K562 (cell line): ENCODE results near the gene ALKBH8. TPM values are rescaled to one million over a fixed set of nuclear protein-coding genes. Genes with fewer than 3 reads are reported as not detected.
A peak's percentile ranks its signal among the peaks of the same experiment; 100 is the strongest.

Experiments
- ATAC-seq: fragments of 200-7000 bp; cut with Tn5 transposase; 3 replicates; pipeline ENCODE4 v1.9.1; 2020; ENCODE audit warnings: moderate library complexity
- BruUV-seq: library from RNA; stranded (reverse); fragments of 400-500 nt; replicated peaks from 2 replicates; lab custom pipeline; 2021; lab: Mats Ljungman, UMichigan
- CTCF ChIA-PET: fragments of 300-600 bp; formaldehyde crosslinking; extraction: SDS; loops from one replicate; lab custom pipeline; 2021; ENCODE audit warnings: low intra/inter-chr PET ratio; lab: Yijun Ruan, JAX
- POLR2A ChIA-PET: fragments of 300-600, 350-650 bp; sonication (Branson Sonifier 250); formaldehyde crosslinking; extraction: SDS; loops from one replicate; lab custom pipeline; 2021; ENCODE audit warnings: antibody characterized with exemption, inconsistent platforms; lab: Yijun Ruan, JAX
- DNase-seq, 4 experiments: peaks; one replicate each; pipeline versions ENCODE4 v3.0.0 to v3.0.0-alpha.2; 2011 to 2018; ENCODE audit warnings: low spot score in 3 of 4, mixed read lengths in 3 of 4; ENCODE audit errors: extremely low read depth in 1 of 4
- FAIRE-seq: peaks from 2 replicates; lab custom pipeline; 2011; peaks lifted over from hg19 to GRCh38; lab: Jason Lieb, UNC
- H2AFZ ChIP-seq: 2 replicates; pipeline ENCODE4 v1.6.0; 2011; ENCODE audit warnings: low read depth, low read length, control low read depth, inconsistent platforms
- H3K27ac ChIP-seq: fragments of 200-600 bp; 3 replicates; pipeline ENCODE4 v1.8.0; 2011; ENCODE audit warnings: low read depth, mild to moderate bottlenecking, control low read depth, inconsistent platforms, low read length, moderate library complexity, mixed read lengths; ENCODE audit errors: extremely low read depth
- H3K27me3 ChIP-seq, 2 experiments: fragments of 300-600 bp in 1 of 2; 2 replicates in 1 of 2; 3 replicates in 1 of 2; pipeline versions ENCODE4 v1.6.0 to v1.8.0; 2011; ENCODE audit warnings: inconsistent platforms in 2 of 2, low read length in 2 of 2, mild to moderate bottlenecking in 1 of 2, mixed read lengths in 1 of 2, moderate library complexity in 1 of 2; ENCODE audit not compliant: control insufficient read depth in 2 of 2, insufficient read depth in 2 of 2
- H3K36me3 ChIP-seq: fragments of 300-600 bp; 3 replicates; pipeline ENCODE4 v1.8.0; 2011; ENCODE audit warnings: mild to moderate bottlenecking, low read length, inconsistent platforms; ENCODE audit not compliant: control insufficient read depth, insufficient read depth
- H3K4me1 ChIP-seq, 2 experiments: fragments of 200-600 bp in 1 of 2; replicated peaks in 1 of 2; 2 replicates in 1 of 2; 3 replicates in 1 of 2; pipeline versions ENCODE4 v1.5.1 to v1.8.0; 2011; ENCODE audit warnings: inconsistent platforms in 2 of 2, low read length in 2 of 2, mild to moderate bottlenecking in 1 of 2, mixed read lengths in 1 of 2, moderate library complexity in 1 of 2; ENCODE audit not compliant: control insufficient read depth in 2 of 2, insufficient read depth in 2 of 2
- H3K4me2 ChIP-seq: 2 replicates; pipeline ENCODE4 v1.6.1; 2011; ENCODE audit warnings: low read length, control low read depth, inconsistent platforms, mixed read lengths; ENCODE audit not compliant: insufficient read depth
- H3K4me3 ChIP-seq: fragments of 200-600 bp; sonication (generic), shearing (Covaris generic); 2 replicates; pipeline ENCODE4 v1.5.1; 2016; ENCODE audit warnings: control low read depth, inconsistent platforms
- H3K79me2 ChIP-seq: fragments of 200-600 bp; 3 replicates; pipeline ENCODE4 v1.8.0; 2011; ENCODE audit warnings: low read length, inconsistent platforms; ENCODE audit not compliant: control insufficient read depth, insufficient read depth
- H3K9ac ChIP-seq, 2 experiments: 2 replicates each; pipeline versions ENCODE4 v1.6.0 to v1.6.1; 2011; ENCODE audit warnings: low read depth in 2 of 2, low read length in 2 of 2, control low read depth in 1 of 2, inconsistent platforms in 1 of 2, mild to moderate bottlenecking in 1 of 2, mixed read lengths in 1 of 2; ENCODE audit not compliant: insufficient read depth in 1 of 2
- H3K9me1 ChIP-seq: one replicate; pipeline ENCODE4 v1.6.0; 2011; ENCODE audit warnings: inconsistent platforms, mild to moderate bottlenecking, low read length, moderate library complexity; ENCODE audit not compliant: control insufficient read depth, insufficient read depth
- H3K9me3 ChIP-seq: replicated peaks from 2 replicates; pipeline ENCODE4 v1.5.1; 2011; ENCODE audit warnings: low read depth, low read length, inconsistent platforms; ENCODE audit not compliant: control insufficient read depth, insufficient read depth
- H4K20me1 ChIP-seq: replicated peaks from 2 replicates; pipeline ENCODE4 v1.6.1; 2011; ENCODE audit warnings: low read length, inconsistent platforms, mixed read lengths; ENCODE audit not compliant: control insufficient read depth, insufficient read depth
- CBFA2T2 ChIP-seq: fragments of 450-650 bp; conservative IDR thresholded peaks from 2 replicates; pipeline ENCODE4 v1.6.1; 2017; ENCODE audit warnings: mild to moderate bottlenecking
- RBM25 ChIP-seq: fragments of 200-400 bp; formaldehyde crosslinking; IDR thresholded peaks from 2 replicates; pipeline ENCODE4 v1.6.1; 2018; ENCODE audit warnings: low read length, low read depth, moderate library complexity; ENCODE audit not compliant: severe bottlenecking
- TBL1XR1 ChIP-seq, 2 experiments: IDR thresholded peaks; 2 replicates each; pipeline ENCODE4 v1.6.1; 2012; ENCODE audit warnings: improper control_type of control experiment in 2 of 2, low read length in 2 of 2, mild to moderate bottlenecking in 1 of 2
- ZFP36 ChIP-seq: fragments of 150-350 bp; IDR thresholded peaks from 2 replicates; pipeline ENCODE4 v1.6.1; 2018; ENCODE audit warnings: low read length, low read depth; ENCODE audit not compliant: partially characterized antibody
- ZNF134 ChIP-seq: fragments of 250-450 bp; sonication (Bioruptor Pico); conservative IDR thresholded peaks from 2 replicates; pipeline ENCODE4 v1.4.0; 2020
- ZNF316 ChIP-seq: fragments of 450-650 bp; IDR thresholded peaks from 2 replicates; pipeline ENCODE4 v1.6.1; 2016
- ZNF436 ChIP-seq: fragments of 250-450, 450-650 bp; sonication (Bioruptor Pico); formaldehyde crosslinking; IDR thresholded peaks from 2 replicates; pipeline ENCODE4 v1.7.0; 2020; ENCODE audit warnings: mild to moderate bottlenecking
- ZNF584 ChIP-seq: fragments of 200-800 bp; sonication (Bioruptor generic); IDR thresholded peaks from 2 replicates; pipeline ENCODE4 v1.6.1; 2016; ENCODE audit warnings: low read depth, mild to moderate bottlenecking, missing genetic modification characterization, missing compliant biosample characterization
- WGBS: fragments of 100-300 bp; shearing (Covaris generic); methylation state at CpG from one replicate; pipeline ENCODE4 v1.1.6; 2016; ENCODE audit warnings: low coverage, mixed read lengths; ENCODE audit not compliant: insufficient coverage; ENCODE audit errors: missing lambda C conversion rate; 5-methylcytosine and 5-hydroxymethylcytosine counted together
- in situ Hi-C: fragments of 300-500 bp; cut with MboI; formaldehyde crosslinking; loops from 4 replicates; pipeline ENCODE4 v1.15.0; 2018; ENCODE audit warnings: inconsistent platforms, mixed read lengths
- intact Hi-C: fragments of 100-400 bp; cut with micrococcal nuclease; formaldehyde crosslinking; loops from 2 replicates; pipeline ENCODE4 v1.14.2; 2022
- polyA plus RNA-seq, 8 experiments: library from polyadenylated mRNA; depleted of rRNA in 4 of 8; stranded (reverse) in 5 of 8; unstranded in 3 of 8; fragments of >200 nt; fragmentation: Nextera tagmentation in 2 of 8; fragmentation: Illumina TruSeq in 1 of 8; extraction: Ambion mirVana in 2 of 8; extraction: Trizol in 1 of 8; gene quantifications; 2 replicates each; pipeline versions ENCODE4 v1.2.1 to v1.2.3, GENCODE V29; 2011 to 2014; ENCODE audit warnings: inconsistent platforms in 1 of 8, missing spikeins in 1 of 8
- total RNA-seq, 7 experiments: library from RNA; depleted of rRNA in 6 of 7; stranded (reverse); fragments of >200 nt in 6 of 7; fragmentation: Illumina TruSeq in 2 of 7; extraction: Trizol in 2 of 7; gene quantifications; 2 replicates each; pipeline versions ENCODE4 v1.2.1 to v1.2.3, GENCODE V29; 2011 to 2021; ENCODE audit warnings: low replicate concordance in 1 of 7

The ALKBH8 gene
- total and polyA plus RNA-seq, 9 of the 15 experiments (the other 6 are each of a cell fraction or from before 2014, with no cell fraction given), result 4.3 to 14.4 (median 9.1) TPM

GRCh38 chr11:107561688-107562087 is 3.8 kb downstream of the ALKBH8 start:
- Histone ChIP-seq H3K27ac (no peak overlapping the region), H2AFZ (no peak overlapping the region), H3K4me3 (no peak overlapping the region), H3K79me2 (peaks cover 33% of the 10 kb centered on the region), H3K9ac (no peak overlapping the region), H3K4me2 (no peak overlapping the region), H3K27me3 (no peaks in the 10 kb centered on the region), H3K4me1 (peaks cover 5 to 19% of the 10 kb centered on the region in 2 experiments), H3K9me1 (no peaks in the 10 kb centered on the region), H3K36me3 (peaks cover 15% of the 10 kb centered on the region; the same call in 2 of the 3 replicates), H3K9me3 (no peaks in the 10 kb centered on the region), H4K20me1 (no peaks in the 10 kb centered on the region)
- in situ Hi-C loops, result no loop called here
- ChIA-PET POLR2A (no interaction called here), CTCF (no interaction called here)
- no TSS peak for BruUV-seq
- intact Hi-C loops, result loop anchor here (5.0 kb wide), 1 partner anchor 211 kb away; no protein-coding TSS in a partner anchor
- no peak for ATAC-seq
- peak in 1 of 4 experiments; percentile 16 for DNase-seq
- no peak for FAIRE-seq
- 0 out of 2 replicates have a peak, but pooled peaks have one; percentile 13 for TF ChIP-seq CBFA2T2
- peak; percentile 58 for TF ChIP-seq ZNF316
- TF ChIP-seq ZNF436 (CRISPR knock-in tag), result no peak
- TF ChIP-seq ZNF584, result no peak
- peak; percentile 28 for TF ChIP-seq RBM25

GRCh38 chr11:107550304-107550703 is 15.2 kb downstream of the ALKBH8 start:
- POLR2A ChIA-PET, result interaction anchor here (1.0 kb wide), 1 partner anchor 139 kb away, joined by 3 read pairs; no protein-coding TSS in a partner anchor
- in situ Hi-C loops, result loop anchor here (10.0 kb wide), 1 partner anchor 134 kb away; no protein-coding TSS in a partner anchor
- no peaks in the 10 kb centered on the region for H3K27me3 ChIP-seq

More at GRCh38 chr11:107550304-107550703, 15.2 kb downstream of the ALKBH8 start:
- CTCF ChIA-PET, result no interaction called here
- 91% methylated on average over 4 of the region's 4 CpGs for WGBS
- no peak overlapping the region for H3K27ac ChIP-seq
- DNase-seq (no peak), FAIRE-seq (no peak), ATAC-seq (no peak)
- no peak overlapping the region for H3K9ac ChIP-seq
- no TSS peak for BruUV-seq
- no peaks in the 10 kb centered on the region for H3K9me1 ChIP-seq
- intact Hi-C loops, result no loop called here
- H4K20me1 ChIP-seq, result no peaks in the 10 kb centered on the region
- no peaks in the 10 kb centered on the region for H3K9me3 ChIP-seq
- no peaks in the 10 kb centered on the region for H3K79me2 ChIP-seq
- H3K4me1 ChIP-seq, result no peaks in the 10 kb centered on the region
- H2AFZ ChIP-seq, result no peak overlapping the region
- no peak overlapping the region for H3K4me3 ChIP-seq
- no peak for TF ChIP-seq ZNF134 (CRISPR knock-in tag)
- no peak for TF ChIP-seq ZFP36
- no peak for TF ChIP-seq TBL1XR1 (IDR thresholded peaks at IDR 0.05; ENCODE audit: low read length in 2 of 2)
- TF ChIP-seq, all 486 proteins: peak for 0
- Histone ChIP-seq H3K4me2 (no peak overlapping the region), H3K36me3 (peaks cover 47% of the 10 kb centered on the region; the same call in 2 of the 3 replicates)
